DMS79 treated with DMSO at 0.1 percent for 48 hours (cell line): ENCODE data around the gene CYP2C8.
"Not testable (repeated sequence)": the region's sequence is repeated elsewhere in the genome, so short reads cannot be mapped to it uniquely, and the experiment has no call there.

Source experiments
- DNase-seq: peaks from one replicate; lab custom pipeline; 2025; lab: John Stamatoyannopoulos, UW

Gene CYP2C8

DNA sequence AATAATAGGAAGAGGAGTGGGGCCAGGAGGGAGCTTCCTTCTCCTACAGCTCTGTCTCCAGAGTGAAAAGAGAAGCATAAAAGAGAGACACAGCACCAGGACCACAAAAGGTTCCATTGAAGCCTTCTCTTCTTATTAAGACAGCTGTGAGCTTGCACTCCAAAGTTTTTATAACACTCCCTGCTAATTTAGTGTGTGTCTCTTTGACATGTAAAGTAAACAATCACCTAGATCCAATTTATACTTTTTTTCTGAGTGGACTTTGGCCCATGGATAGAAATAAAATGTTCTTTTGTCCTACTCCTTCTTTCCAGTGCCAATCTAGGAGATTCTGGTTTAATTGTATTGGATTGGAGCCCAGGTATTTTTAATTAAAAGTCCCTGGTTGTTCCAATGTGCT, at the start of gene CYP2C8:
Gene CYP2C8, minus strand, starts transcription at position 212 of the 400 bp plus-strand sequence. Its CDS starts 95 bp downstream, at position 117.
- no peak for DNase-seq

DNA sequence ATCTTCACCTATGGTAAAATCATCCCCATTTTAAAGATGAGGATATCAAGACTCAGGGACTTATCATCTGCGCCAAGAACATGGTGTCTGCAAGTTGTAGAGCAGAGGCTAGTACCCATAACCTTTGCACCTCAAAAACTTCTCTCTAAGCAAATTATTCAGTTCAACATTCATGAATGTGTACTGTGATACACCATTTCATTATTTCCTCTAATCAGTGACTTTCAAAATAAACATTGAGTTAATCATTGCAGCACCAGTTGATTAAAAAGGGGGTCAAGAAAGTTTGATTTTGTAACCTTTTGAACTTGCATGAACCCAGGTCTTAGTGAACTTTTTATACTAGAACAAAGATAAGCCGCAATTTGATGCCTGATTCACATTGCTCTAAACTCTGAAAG, 47.6 kb upstream of the CYP2C8 start:
- no peak for DNase-seq

DNA sequence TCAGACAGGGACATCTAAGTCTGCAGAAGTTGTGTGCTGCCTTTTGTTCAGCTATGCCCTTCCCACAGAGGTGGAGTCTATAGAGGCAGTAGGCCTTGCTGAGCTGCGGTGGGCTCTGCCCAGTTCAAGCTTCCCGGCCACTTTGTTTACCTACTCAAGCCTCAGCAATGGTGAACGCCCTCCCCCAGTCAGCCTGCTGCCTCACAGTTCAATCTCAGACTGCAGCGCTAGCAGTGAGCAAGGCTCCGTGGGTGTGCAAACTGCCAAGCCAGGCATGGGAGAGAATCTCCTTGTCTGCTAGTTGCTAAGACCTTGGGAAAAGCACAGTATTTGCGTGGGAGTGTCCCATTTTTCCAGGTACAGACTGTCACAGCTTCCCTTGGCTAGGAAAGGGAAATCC, 41.5 kb upstream of the CYP2C8 start:
- DNase-seq, result not testable (repeated sequence)

DNA sequence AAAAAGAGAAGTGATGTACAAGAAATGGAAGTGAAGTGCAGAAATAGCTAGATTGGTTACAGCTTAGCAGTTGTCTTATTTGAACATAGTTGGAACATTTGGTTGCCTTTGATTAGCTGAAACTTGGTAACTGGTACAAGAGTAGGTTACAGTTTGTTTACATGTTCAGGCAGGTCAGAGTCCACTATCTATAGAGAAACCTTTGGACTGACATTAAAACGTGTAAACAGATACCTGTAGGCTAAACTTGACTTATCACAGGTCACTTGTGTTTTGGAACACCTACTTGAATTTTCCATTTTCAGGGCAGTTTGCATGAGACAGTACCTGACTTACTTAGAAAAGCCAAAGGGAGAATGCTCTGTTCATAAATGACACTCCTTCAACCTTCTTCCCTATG, 28.5 kb upstream of the CYP2C8 start:
- no peak for DNase-seq

DNA sequence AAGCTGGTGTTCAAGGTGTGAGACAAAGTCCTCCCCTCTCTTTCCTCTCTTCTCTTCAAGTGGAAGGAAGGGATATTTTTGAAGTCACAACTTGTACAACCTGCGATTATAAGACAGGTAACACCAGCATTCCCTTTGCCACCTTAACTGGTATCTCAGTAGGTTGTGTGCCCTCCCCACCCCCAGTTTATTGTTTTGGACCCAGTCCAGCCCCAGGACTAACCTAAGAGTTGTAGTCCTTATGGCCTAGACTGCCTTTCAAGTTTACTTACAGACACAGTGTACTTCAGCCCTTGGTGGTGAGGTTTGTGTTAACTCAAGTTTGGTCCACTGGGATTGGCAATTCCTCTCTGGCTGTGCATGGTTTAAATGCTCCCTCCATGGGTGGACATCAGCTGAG, 26.8 kb upstream of the CYP2C8 start:
- no peak for DNase-seq

DNA sequence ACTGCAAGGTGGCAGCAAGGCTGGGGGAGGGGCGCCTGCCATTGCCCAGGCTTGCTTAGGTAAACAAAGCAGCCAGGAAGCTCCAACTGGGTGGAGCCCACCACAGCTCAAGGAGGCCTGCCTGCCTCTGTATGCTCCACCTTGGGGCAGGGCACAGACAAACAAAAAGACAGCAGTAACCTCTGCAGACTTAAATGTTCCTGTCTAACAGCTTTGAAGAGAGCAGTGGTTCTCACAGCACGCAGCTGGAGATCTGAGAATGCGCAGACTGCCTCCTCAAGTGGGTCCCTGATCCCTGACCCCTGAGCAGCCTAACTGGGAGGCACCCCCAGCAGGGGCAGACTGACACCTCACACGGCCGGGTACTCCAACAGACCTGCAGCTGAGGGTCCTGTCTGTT, 10.3 kb upstream of the CYP2C8 start:
- not testable (repeated sequence) for DNase-seq

DNA sequence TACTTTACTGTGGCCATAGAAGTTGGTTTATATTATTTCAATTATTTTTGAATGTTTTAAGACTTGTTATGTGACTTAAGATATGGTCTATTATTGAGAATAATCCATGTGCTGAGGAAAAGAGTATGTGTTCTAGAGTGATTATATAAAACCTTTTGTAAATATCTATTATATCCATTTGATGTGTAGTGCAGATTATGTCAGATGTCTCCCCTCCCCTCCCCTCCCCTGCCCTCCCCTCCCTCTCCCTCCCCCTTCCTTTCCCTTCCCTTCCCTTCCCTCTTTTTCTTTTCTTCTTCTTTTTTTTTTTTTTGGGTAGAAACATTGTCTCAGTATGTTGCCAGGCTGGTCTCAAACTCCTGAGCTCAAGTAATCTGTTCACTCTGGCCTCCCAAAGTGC, 8.3 kb upstream of the CYP2C8 start:
- DNase-seq, result no peak

DNA sequence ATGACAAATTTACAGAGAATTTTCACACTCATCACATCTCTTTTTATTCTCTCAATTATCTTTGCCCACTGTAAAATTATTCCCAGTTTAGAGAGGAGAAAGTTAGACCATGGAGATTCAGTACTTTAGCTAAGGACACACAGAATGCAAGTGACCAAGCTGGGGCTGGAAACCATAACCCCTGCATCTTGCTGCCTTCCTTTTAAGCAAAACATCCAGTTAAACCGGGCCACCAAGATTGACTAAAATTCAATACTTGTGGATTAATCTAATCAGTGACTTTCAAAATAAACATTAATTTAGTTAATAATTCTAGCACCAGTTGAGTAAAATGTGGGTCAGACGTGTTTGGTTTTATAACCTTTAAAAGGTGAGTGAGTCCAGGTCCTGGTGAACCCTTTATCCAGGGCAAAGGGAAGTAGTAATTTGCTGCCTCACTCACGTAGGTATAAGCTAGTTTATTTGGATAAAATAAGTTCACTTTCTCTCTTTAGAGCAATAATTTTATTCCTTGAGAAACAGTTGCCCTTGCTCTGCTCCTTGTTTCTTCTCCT, 1.9 kb upstream of the CYP2C8 start:
- DNase-seq, result no peak

DNA sequence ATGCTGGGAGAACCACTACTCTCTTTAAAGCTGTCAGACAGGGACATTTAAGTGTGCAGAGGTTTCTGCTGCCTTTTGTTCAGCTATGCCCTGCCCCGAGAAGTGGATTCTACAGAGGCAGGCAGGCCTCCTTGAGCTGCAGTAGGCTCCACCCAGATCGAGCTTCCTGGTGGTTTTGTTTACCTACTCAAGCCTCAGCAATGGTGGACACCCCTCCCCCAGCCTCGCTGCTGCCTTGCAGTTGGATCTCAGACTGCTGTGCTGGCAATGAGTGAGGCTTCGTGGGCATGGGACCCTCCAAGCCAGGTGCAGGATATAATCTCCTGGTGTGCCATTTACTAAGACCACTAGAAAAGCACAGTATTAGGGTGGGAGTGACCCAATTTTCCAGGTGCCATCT, 5.2 kb downstream of the CYP2C8 start:
- not testable (repeated sequence) for DNase-seq

DNA sequence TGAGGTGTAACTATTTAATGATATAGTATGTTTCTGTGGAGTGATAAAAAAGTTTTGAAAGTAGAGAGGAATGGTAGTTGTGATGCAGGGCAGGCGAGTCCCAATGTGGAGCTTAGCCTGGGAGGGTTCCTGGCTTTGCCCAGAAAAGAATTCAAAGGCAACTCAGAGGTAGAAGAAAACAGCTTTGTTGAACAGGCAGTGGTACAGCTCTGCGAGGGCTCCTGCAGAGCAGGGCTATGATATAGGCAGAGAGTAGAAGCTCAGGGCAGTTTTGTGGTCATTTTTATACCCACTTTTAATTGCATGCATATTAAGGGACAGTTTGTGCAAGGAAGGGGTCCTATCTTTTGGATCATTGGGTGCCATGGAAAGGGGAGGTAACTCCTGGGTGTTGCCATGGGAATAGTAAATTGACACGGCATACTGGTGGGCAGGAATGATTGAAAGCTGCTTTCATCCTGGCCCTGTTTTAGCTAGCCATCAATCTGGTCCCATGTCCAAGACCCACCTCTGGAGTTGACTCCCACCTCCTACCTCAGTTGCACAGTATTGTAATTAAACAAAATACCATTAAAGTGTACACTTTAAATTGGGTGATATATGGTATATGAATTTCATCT, 12.4 kb downstream of the CYP2C8 start:
- DNase-seq, result no peak

DNA sequence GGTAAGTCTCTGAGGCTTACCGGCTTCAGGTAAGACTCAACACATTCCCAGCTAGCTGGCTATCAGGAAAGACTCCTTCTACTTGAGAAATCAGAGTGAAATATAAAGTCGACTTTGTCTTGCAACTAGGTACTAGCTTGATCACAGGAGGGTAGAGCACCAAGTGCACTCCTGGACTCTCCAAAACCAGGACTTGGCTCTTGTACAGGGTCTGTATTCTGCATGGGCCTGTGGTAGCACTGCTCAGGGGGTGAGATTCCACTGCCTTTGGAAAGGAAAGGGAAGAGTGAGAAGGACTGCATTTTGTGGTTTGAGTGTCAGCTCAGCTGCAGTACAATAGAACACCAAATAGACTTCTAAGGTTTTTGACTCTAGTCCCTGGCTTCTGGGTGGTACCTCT, 19.4 kb downstream of the CYP2C8 start:
- no peak for DNase-seq

DNA sequence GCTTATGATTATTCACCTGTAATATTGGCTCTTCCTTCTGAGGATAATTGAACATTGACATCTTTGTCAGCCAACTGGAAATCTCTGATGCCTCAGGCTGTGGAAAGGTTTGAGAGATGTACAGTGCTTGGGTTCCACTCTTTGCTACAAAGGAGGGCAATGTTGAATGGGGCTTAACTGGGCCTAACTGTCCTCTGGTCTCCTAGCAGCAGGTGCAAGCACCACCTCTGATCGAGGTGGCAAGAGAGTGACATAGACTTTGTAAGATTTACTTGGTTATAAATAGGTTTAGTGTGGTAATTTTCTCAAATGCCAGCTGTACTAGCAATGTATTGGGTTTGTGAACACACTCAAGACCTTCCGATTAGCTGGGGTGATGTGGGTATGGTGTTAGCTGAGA, 21.1 kb downstream of the CYP2C8 start:
- DNase-seq, result no peak

DNA sequence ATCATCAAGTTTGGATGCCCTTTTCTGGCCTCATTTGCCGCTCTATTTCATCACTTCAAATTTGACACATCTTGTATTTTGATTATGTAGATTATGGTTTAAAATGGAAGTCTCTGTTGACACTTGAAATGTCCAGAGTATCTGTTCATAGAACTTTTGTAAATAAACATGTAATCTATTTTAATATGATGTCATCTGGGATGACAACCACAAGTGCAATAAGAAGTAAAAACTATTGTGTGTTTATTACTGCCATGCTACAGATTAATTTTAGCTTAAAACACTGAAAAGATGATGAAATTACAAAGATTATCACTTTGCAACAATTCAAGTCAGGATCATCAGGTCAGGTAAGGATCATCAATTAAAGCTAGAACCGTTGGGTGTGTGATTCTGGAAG, 30.0 kb downstream of the CYP2C8 start:
- DNase-seq, result no peak

DNA sequence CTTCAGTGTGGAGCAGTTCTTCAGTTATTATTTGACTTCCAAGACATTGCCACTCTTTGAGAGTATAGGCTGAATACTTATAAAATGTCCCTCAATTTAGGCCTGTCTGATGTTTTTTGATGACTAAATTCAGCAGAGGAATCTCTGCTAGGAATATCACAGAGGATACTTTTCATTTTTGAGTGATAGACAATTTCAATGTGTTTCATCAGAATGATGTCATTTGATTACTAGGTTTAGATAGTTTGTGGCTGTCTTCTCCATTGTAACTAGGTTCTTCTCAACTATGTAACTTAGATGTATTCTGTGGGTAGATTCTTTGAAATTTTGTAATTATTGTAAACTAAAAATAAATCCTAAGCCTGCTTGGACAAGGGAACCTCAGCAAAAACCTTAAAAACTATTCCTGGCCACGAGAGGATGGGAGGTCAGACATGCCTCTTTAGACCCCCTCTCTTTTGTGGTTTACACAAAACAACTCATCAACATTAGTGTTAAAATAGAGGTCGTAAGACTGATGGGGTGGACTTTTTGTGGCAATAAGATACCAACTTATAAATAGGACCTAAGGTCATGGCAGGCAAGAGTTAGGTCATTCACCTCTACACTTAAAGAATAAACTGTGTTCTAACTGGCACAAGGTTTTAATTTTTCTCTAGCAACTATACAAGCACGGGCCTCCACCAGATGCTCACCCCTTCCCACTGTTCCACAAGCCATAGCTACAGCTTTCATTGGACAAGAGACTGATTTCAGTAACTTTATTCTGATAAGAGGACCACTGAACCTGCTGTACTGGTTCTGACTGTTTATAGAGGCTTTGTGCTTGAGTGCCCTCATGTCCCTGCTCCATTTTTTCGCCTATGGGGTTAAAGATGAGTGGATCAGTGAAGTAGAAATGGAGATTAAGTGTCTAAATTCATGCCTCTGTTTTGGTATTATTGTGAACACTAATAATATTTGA, 33.7 kb downstream of the CYP2C8 start:
- DNase-seq, result no peak

DNA sequence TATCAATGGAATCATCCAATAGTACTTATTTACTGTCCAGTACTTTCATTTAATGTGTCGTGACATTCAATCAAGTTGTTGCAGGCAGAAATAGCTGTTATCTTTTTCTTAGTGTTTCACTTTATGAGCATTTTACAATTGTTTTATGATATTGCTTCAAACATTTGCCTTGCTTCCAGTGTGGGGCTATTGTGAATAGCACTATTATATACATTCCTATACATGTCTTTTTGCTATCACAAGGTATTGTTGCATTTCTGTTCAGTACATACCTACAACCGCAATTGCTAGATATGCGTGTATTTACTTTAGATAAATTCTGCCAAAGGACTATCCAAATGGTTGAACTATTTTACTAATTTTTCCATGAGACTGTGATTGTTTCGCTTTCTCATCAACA, 34.9 kb downstream of the CYP2C8 start:
- DNase-seq, result no peak

DNA sequence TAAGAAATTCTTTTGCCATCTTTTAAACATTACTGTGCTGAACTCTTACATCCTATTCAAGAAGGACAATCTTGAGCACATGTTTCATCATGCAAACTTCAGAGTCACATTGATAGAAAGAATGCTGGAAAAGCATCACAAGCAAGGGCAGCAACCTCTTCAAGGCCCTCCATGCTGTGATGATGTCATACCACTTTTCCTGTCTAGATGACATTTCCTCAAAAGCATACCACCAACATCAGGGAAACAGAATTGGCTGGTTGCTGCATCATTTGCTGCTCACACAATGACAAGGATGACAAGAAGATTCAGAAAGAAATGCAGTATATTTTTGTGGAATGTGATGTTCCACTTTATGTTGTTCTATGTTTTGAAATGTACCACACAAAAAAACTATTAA, 37.6 kb downstream of the CYP2C8 start:
- DNase-seq, result no peak

DNA sequence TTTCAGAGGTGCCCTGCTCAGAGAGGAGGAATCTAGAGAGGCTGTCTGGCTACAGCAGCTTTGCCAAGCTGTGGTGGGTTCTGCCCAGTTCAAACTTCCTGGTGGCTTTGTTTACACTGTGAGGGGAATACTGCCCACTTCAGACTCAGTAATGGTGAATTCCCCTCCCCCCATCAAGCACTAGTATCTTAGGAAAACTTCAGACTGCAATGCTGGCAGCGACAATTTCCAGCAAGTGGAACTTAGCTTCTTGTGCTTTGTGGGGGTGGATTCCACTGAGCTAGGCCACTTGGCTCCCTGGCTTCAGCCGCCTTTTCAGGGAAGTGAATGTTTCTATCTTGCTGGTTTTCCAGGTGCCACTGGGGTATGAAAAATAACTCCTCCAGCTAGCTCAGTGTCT, 42.8 kb downstream of the CYP2C8 start:
- no peak for DNase-seq

DNA sequence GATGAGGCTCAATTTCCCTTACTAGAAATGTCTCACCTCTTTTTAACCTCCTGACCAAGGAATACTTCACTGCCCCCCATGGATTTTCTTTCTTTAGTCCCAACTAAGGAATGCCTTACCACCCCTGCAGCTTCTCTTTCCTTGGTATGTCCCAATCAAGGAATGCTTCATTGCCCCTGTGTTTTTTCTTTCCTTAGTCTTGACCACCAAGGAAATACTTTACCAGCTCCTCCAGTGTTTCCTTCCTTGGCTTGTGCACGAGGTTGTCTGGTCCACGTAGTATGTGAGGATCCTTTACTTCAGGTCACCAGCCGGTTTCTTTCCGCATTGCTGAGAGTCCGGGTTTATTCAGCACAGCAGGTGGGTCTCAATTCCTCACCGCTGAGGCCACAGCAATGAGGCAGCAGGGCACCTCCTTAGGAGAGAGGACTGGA, 71.5 kb downstream of the CYP2C8 start:
- no peak for DNase-seq

DNA sequence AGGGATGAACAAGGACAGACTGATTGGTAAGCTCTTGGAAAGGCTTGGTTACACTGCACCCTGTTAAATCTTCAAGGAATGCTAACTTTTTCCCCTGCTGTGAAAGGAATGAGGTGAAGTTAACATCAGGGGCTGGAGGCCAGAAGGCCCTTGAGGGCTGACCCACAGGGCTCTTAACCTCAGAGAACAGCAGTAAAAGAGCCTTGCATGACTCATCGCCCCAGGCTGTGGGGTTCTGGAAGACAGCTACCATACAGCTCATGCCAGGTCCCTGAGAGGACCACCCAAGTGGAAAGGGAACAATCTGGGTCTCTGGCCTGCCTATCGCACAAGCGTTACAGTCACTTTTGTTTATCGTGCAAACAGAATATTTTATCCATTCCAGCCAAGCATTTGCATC, 76.5 kb downstream of the CYP2C8 start:
- no peak for DNase-seq

DNA sequence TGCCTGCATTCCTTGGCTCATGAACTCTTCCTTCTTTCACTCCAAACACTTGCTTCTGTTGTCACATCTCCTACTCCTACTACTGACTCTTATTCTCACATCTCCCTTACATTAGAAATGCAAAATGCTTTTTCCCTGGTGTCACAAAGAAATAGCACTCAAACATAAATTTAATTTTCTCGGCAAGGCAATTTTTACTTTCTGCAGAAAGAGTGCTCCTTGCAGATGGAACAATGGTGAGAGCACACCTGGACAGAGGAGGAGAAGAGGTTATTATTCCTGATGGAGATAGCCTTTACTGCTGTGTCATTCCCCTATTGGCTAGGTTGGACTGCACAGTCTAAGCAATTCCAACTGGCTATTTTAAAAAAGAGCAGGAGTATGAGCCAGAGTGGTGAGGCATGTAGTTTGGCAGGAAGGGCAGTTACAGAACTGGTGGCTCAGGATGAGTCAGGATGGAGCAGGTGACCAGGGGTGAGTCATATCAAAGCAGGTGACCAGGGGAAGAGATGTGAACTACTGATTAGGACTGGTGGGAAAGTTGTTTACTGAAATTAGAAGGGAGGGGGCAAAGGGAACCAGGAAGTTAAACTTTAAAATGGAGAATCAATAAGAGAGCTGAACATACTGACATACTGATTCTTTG, 77.9 kb downstream of the CYP2C8 start:
- no peak for DNase-seq

DNA sequence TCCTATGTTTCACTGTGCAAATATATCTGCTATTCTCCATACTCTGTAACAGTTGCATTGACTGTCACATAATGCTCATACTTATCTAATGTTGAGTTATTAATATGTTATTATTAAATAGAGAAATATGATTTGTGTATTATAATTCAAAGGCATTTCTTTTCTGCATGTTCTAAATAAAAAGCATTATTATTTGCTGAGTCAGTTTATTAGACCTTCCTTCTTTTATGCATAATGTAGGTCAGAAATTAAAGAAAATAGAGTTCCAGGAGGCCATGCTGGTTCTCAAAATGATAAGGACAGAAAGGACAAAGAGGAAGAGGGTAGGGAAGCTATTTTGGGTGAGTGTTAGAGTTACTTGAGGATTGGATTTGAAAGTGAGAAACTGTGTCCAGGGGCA, 80.1 kb downstream of the CYP2C8 start:
- no peak for DNase-seq
